HG03095 (cell line): ENCODE results near the gene CSNK1A1.
"Not testable (repeated sequence)": the region's sequence is repeated elsewhere in the genome, so short reads cannot be mapped to it uniquely, and the experiment has no call there.

Experiments
- ATAC-seq: cut with Tn5 transposase; IDR thresholded peaks from one replicate; pipeline ENCODE4 v1.9.1; 2021; ENCODE audit warnings: moderate library complexity; ENCODE audit not compliant: unreplicated experiment

Gene CSNK1A1

DNA sequence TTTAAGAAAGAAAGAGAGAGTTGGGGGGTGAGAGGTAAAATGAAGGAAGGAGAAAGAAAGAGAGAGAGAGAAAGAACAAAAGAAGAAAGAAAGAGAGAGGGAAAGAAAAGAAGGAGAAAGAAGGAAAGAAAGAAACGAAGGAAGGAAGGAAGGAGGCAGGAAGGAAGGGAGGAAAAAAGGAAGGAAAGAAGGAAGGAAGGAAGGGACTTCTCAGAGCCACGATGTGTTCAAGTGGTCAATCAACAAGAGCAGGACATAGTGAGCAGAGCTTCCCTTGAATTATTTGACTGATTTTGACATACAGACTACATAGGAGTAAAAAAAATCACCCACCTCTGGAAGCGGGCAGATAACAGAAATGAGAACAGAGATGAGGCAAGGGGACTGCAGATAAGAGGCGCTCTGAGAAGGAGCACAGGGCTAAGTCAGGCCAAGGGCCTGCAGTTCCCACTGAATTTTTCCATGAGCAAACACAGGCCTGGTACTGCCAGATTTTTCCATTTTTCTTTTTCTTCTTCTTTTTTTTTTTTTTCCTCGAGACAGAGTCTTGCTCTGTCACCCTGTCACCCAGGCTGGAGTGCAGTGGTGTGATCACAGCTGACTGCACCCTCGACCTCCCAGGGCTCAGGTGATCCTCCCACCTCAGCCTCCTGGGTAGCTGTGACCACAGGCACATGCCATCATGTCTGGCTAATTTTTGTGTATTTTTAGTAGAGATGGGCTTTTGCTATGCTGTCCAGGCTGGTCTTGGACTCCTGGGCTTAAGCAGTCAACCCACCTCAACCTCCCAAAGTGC is 94.4 kb downstream of the CSNK1A1 start:
- no peak for ATAC-seq

- ATAC-seq, result no peak
These were observed 95.3 kb downstream of the CSNK1A1 start for GRCh38 chr5:149455889-149456409.

DNA sequence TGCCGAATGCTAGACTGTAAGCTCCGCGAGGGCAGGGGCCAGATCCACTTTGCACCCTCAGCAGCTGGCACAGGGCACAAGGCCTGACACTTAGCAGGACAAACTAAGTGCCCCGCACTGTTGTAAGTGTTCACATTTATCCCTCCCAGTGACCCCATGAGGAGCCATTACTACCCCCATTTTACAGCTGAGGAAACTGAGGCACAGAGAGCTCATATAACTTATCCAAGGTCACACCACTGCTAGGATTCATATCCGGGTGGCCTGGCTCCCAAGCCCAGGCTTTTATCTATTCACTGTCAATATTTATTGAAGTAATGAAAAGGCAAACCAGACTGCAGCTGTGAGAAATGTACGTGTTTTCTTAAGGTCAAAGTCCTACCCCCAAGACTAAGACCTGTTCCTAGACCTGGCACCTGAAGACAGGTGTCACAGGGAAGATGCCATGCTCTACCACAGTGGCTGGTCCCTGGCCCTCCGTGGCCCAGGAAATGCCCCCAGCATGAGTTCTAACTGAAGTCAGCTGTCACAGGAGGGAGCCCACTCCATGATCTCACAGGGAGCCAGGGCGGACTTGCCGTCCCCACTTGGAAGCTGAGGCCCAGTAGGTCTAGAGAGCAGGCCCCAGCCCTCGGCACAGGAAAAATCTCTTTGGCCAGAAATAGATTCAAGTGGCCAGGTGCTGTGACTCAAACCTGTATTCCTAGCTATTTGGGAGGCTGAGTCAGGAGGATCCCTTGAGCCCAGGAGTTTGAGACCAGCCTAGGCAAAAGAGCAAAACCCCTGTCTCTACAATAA is 97.4 kb downstream of the CSNK1A1 start:
- no peak for ATAC-seq

- no peak for ATAC-seq
These were observed 98.3 kb downstream of the CSNK1A1 start for GRCh38 chr5:149452665-149453617.

- no peak for ATAC-seq
These were observed 99.1 kb downstream of the CSNK1A1 start for GRCh38 chr5:149452007-149452664.

- ATAC-seq, result no peak
These were observed 101.0 kb downstream of the CSNK1A1 start for GRCh38 chr5:149450199-149450598.

DNA sequence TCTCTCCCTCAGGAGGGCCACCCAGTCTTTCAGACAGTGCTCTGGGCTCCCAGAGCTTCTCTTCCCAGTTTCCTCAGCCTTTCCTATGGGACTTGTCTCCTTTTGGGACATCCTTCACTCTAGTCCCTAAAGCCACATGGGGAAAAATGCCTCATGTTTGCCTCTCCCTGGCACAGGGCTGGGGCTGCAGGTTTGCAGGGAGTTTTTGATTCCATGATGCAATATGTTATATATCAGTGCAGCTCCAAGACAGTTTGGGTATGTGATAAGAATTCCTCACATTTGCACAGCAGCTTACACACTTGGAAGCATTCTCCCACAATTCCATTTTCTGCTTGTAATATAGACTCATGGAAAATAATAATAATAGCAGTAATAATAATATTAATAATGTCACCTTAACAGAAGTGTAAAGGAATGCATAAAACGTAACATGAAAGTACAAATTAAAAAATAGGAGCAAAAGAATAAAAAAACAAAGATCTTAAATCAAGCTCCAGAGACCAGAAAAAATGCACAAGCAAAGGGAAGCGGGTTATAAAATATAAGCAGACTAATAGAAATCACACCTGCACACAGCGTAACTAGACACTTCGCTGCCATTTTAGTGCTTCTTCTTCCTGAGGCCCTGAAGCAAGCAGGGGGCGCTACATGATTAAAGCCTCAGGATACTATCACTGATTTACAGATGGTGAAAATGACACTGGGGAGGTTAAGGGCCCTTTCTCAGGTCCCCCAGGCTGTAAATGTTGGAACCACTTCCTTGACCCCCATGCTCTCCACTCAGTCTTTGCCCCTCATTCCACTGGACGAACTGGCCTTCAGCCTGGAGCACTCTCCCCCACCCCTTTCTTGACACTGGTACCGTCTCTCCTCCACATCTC is 102.2 kb downstream of the CSNK1A1 start:
- ATAC-seq, result no peak

DNA sequence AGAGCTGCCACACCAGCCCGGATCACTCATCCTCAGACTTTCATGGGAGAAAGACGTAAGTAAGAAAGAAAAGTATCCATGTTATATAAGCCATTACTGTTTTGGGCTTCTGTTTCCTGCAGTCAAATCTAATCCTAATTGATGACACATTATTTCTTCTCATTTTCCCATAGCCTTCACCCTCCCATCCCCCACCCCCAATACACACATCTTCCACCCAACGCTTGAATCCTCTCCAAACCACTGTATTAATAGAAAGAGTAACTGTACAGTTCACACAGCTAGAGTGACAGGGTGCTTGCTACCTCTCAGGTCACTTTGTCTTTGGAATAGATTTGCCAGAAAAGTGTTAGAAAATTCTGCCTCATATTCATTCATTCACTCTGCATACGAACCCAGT is 102.8 kb downstream of the CSNK1A1 start:
- no peak for ATAC-seq

GRCh38 chr5:149447373-149448367 is 103.6 kb downstream of the CSNK1A1 start:
- ATAC-seq, result no peak

DNA sequence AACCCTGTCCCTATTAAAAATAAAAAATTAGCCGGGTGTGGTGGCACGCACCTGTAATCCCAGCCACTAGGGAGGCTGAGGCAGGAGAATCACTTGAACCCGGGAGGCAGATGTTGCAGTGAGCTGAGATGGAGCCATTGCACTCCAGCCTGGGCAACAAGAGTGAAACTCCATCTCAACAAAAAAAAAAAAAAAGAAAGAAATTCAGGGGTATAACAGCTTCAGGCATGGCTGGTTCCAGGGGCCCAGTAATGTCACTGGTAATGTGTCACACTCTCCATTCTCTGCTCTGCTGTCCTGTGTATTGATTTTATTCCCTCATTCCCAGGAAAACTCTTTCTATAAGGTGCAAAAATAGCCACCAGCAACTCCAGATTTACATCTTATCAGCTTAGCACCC is 104.4 kb downstream of the CSNK1A1 start:
- ATAC-seq, result not testable (repeated sequence)

DNA sequence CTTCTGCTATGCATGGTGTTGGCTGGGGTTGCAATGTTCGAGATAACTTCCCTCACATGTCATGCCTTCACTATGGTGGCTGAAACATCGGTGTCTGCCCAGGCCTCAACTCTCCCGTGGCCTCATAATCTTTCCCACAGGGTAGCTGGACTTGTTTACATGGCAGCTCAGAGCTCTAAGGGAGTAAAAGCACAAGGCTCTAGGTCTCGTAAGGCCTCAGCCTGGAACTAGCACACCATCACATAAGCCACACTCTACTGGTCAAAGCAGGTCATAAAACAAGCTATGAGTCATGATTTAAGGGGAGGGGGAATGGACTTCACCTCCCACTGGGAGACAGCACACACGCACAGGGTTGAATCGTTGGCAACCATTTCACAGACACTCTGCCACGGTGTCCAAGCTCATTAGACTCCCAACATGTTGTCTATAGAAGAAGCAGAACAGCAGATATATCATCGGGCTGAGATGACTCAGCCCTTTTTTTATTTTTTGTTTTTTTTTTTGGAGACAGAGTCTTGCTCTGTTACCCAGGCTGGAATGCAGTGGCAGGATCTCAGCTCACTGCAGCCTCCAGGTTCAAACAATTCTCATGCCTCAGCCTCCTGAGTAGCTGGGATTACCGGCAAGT is 105.4 kb downstream of the CSNK1A1 start:
- ATAC-seq, result no peak

DNA sequence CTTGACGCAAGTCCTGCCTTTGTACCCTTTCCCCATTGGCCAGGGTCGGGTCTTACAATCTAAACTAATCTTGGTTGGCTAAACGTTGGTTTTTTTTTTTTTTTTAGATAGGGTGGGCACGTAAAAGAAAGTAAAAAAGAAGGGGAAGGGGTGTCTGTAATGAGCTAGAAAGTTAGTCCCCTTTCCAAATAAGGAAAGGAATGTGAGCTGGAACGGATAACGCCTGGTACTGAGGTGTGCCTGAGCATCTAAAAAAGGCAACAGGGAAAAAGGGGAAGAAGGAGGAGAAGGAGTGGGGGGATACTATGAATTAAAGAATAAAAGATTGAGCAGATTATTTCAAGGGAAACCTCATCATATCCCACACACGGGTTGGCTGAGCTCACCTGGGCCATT is 105.9 kb downstream of the CSNK1A1 start:
- no peak for ATAC-seq

- ATAC-seq, result not testable (repeated sequence)
These were observed 106.8 kb downstream of the CSNK1A1 start for GRCh38 chr5:149444430-149444829.

GRCh38 chr5:149443210-149443609 is 108.0 kb downstream of the CSNK1A1 start:
- ATAC-seq, result no peak

GRCh38 chr5:149442563-149443182 is 108.6 kb downstream of the CSNK1A1 start:
- ATAC-seq, result peak; percentile 78
